Lung (tissue), 12 donors: ENCODE data around the gene FNDC10. TPM values are rescaled to one million over a fixed set of nuclear protein-coding genes. Genes with fewer than 3 reads are reported as not detected.

Experiments
- ATAC-seq: fragments of 200-7000 bp; cut with Tn5 transposase; one replicate; pipeline ENCODE4 v1.9.1; 2020; ENCODE audit warnings: moderate number of reproducible peaks; ENCODE audit not compliant: insufficient read depth, low FRiP score
- DNase-seq, 3 donors: peaks; one replicate each; pipeline ENCODE4 v3.0.0-alpha.2; 2013 to 2017
- H3K27ac ChIP-seq, 2 donors: one replicate each; pipeline ENCODE4 v1.5.1; 2013; ENCODE audit warnings: mild to moderate bottlenecking in 2 of 2, moderate library complexity in 2 of 2, control low read depth in 1 of 2, inconsistent platforms in 1 of 2, low read depth in 1 of 2, low read length in 1 of 2
- H3K27me3 ChIP-seq, 3 donors: one replicate each; pipeline ENCODE4 v1.5.1; 2013; ENCODE audit warnings: low read length in 2 of 3; ENCODE audit not compliant: control insufficient read depth in 3 of 3, insufficient read depth in 3 of 3
- H3K36me3 ChIP-seq, 4 donors: one replicate each; pipeline ENCODE4 v1.5.1; 2013; ENCODE audit warnings: low read length in 4 of 4, mild to moderate bottlenecking in 1 of 4, moderate library complexity in 1 of 4; ENCODE audit not compliant: control insufficient read depth in 4 of 4, insufficient read depth in 4 of 4
- H3K4me1 ChIP-seq, 5 donors: one replicate each; pipeline ENCODE4 v1.5.1; 2013; ENCODE audit warnings: low read length in 5 of 5, mild to moderate bottlenecking in 2 of 5, moderate library complexity in 1 of 5; ENCODE audit not compliant: control insufficient read depth in 5 of 5, insufficient read depth in 5 of 5
- H3K4me3 ChIP-seq: one replicate; pipeline ENCODE4 v1.5.1; 2013; ENCODE audit warnings: mild to moderate bottlenecking, control low read depth, moderate library complexity
- H3K9ac ChIP-seq, 2 donors: one replicate each; pipeline ENCODE4 v1.5.1; 2013; ENCODE audit warnings: low read length in 2 of 2, control low read depth in 1 of 2; ENCODE audit not compliant: insufficient read depth in 1 of 2
- H3K9me3 ChIP-seq, 4 donors: one replicate each; pipeline ENCODE4 v1.5.1; 2013; ENCODE audit warnings: low read length in 3 of 4, mild to moderate bottlenecking in 1 of 4, moderate library complexity in 1 of 4; ENCODE audit not compliant: control insufficient read depth in 4 of 4, insufficient read depth in 3 of 4
- WGBS, 2 donors: extraction: QIAGEN DNeasy Blood & Tissue Kit; methylation state at CpG; one replicate each; pipeline ENCODE4 v1.1.7; 2013; 5-methylcytosine and 5-hydroxymethylcytosine counted together
- polyA plus RNA-seq, 2 donors: library from polyadenylated mRNA; stranded (reverse); fragments of 200-250 nt; gene quantifications; one replicate each; pipeline ENCODE4 v1.2.1, GENCODE V29; 2013
- total RNA-seq, 2 donors: library from RNA; depleted of rRNA in 1 of 2; stranded (reverse); fragments of >200 nt in 1 of 2; gene quantifications; one replicate each; pipeline ENCODE4 v1.2.1, GENCODE V29; 2014 to 2021
- TF ChIP-seq, protein P1 (sequence below): IDR thresholded peaks from 2 replicates; pipeline ENCODE4 v1.5.1; 2012; ENCODE audit warnings: mild to moderate bottlenecking; ENCODE audit errors: control extremely low read depth, extremely low read depth
- donor health status: control.
- donor health status: control.
- donor health status: Bipolar disorder and iron deficiency.
- donor health status: healthy.
- donor health status: DM: yes; HTN: yes; CAD: no.

FNDC10 gene
- total and polyA plus RNA-seq, 4 donors, result 0.40 to 12.8 (median 6.6) TPM

DNA sequence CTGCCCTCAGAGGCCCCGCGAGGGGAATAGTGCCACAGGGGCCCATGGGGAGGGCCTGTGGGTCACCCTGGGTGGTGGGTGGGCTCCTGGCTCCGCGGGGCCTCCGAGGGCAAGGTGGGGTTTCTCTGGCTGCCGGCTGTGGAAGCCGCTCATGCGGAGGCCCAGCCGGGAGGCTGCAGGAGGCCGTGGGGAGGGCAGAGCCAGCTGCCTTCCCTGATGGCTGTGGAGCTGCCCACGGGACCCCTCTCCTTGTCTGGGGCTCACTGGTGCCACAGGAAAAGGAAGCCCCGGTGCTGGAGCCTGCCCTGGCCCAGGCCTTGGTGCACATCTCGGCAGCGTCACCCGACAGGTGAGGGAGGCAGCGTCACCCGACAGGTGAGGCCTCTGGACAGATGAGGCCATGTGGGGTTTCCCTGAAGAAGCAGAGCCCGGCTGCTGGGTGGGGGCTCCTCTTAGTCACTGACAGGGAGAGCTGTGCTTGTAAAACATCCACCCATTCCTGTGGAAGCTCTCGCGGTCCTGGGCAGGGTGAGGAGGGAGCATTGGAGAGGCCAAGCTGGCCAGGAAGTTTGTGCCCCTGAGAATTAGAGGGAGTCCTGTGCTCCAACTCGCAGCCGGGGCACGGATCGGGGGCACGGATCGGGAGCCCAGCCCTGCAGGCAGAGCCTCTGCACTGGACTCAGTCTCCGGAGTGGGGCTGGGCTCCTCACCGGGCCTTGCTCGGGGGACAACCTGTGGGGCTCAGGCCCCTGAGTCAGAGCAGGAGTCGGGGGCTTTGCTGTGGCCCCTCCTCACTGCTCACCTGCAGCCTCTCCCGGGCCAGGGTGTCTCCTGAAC lies 21.5 kb upstream of the FNDC10 start:
- 91 to 92% methylated on average over 28 to 31 of the region's 31 CpGs for WGBS, 2 donors
- Histone ChIP-seq H3K4me1 (peaks cover 0 to 20% (median 7%) of the 10 kb centered on the region in 5 donors), H3K27me3 (no peaks in the 10 kb centered on the region), H3K27ac (no peak overlapping the region), H3K4me3 (no peak overlapping the region), H3K36me3 (peaks cover 0 to 15% (median 13%) of the 10 kb centered on the region in 4 donors), H3K9me3 (no peaks in the 10 kb centered on the region), H3K9ac (no peak overlapping the region)
- ATAC-seq (no peak), DNase-seq (no peak)
- TF ChIP-seq, protein P1, sequence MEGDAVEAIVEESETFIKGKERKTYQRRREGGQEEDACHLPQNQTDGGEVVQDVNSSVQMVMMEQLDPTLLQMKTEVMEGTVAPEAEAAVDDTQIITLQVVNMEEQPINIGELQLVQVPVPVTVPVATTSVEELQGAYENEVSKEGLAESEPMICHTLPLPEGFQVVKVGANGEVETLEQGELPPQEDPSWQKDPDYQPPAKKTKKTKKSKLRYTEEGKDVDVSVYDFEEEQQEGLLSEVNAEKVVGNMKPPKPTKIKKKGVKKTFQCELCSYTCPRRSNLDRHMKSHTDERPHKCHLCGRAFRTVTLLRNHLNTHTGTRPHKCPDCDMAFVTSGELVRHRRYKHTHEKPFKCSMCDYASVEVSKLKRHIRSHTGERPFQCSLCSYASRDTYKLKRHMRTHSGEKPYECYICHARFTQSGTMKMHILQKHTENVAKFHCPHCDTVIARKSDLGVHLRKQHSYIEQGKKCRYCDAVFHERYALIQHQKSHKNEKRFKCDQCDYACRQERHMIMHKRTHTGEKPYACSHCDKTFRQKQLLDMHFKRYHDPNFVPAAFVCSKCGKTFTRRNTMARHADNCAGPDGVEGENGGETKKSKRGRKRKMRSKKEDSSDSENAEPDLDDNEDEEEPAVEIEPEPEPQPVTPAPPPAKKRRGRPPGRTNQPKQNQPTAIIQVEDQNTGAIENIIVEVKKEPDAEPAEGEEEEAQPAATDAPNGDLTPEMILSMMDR, result no peak

DNA sequence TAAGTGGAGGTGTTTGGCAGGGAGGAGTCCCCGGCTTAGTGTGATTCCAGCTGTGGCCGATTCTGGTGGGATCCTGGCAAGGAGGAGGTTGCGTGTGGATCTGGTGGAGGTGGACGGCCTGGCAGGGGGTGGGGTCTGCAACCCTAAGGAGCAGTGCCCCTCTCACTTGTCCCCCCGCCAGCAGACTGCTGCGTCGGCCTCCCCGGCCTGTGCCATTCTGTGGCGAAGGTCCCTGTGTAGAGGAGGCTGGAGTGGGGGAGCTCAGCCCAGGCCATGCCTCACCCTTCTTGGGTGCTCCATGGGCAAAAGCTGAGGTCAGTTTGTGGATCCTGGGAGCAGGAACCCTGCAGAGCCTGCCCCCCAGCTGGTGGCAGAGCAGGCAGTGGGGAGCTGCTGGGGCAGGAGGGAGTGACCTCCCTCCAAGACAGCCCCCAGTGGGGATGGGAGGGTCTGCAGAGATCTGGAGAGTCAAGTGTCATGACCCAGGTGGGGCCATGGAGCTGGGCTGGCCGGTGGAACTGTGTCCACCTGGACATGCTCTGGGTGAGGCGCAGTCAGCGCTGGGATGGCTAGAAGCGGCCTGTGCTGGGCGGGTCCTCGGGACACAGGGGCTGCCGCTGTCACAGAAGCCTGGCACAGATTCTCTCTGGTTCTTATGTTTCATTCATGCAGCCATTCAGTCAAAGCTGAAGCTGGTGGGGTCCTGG lies 20.7 kb upstream of the FNDC10 start:
- 91 to 93% methylated on average over 16 of the region's 16 CpGs for WGBS, 2 donors
- Histone ChIP-seq H3K9me3 (no peaks in the 10 kb centered on the region), H3K4me3 (no peak overlapping the region), H3K27ac (peak overlapping the region in 1 of 2 donors; percentile 58), H3K4me1 (peaks cover 0 to 22% (median 7%) of the 10 kb centered on the region in 5 donors), H3K9ac (no peak overlapping the region), H3K27me3 (no peaks in the 10 kb centered on the region), H3K36me3 (peaks cover 0 to 15% (median 13%) of the 10 kb centered on the region in 4 donors)
- TF ChIP-seq, protein P1, result no peak
- DNase-seq (no peak), ATAC-seq (no peak)

DNA sequence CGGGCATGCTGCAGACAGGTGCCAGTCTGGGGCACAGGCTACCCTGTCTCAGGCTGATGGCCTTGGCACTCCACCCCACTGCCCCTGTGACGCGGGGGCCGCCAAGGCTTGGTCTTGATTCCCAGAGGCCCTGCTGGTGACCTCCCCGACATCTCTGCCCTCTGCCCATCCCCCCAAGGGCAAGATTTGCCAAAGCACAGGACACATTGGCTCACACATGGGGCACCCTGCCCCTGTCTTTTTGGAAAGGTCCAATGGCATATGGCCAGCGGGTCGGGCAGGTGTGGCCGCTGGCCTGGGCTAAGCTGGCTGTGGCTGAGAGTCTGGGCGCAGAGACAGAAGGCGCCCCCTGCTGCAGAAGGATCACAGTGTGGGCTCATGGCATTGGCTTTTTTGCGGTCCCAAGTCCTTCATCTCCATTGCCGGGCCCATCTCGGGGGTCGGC lies 20.0 kb upstream of the FNDC10 start:
- H3K36me3 ChIP-seq, result peaks cover 0 to 15% (median 13%) of the 10 kb centered on the region in 4 donors
- peak overlapping the region in 1 of 2 donors; percentile 14 for H3K27ac ChIP-seq
- TF ChIP-seq, protein P1, result no peak
- 82 to 89% methylated on average over 14 of the region's 14 CpGs for WGBS, 2 donors
- H3K4me3 ChIP-seq, result no peak overlapping the region
- ATAC-seq (no peak), DNase-seq (no peak)
- no peaks in the 10 kb centered on the region for H3K27me3 ChIP-seq
- H3K4me1 ChIP-seq, result peaks cover 0 to 19% (median 7%) of the 10 kb centered on the region in 5 donors
- no peak overlapping the region for H3K9ac ChIP-seq
- no peaks in the 10 kb centered on the region for H3K9me3 ChIP-seq
